Measurements from ENCODE around the gene METTL21C. TPM values are rescaled to one million over a fixed set of nuclear protein-coding genes. Genes with fewer than 3 reads are reported as not detected.

Gene METTL21C
- total RNA-seq, result not detected in 2 replicates

DNA sequence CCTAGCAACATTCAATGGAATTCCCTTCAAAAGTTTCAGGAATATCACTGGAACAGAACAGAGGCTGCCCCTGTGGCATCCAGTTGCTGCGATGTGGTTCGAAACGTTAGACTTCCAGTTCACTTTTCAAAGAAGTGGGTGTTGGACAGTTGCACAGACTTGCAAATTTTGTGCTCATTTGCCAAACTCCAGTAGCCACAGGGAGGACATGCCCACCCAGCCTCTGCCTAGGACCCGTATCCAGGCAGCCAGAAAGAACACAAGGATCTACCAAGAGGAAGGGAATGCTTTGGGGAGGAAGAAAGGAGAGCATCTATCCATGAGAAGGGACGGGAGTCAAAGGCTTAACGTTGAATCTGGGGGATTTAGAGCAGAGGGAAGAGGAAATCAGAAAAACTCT is at the start of gene METTL21C:
Gene METTL21C (minus strand): TSS at position 108 of the 400 bp plus-strand sequence. CDS start 546 bp downstream, outside the sequence.
- intact Hi-C loops (cut with micrococcal nuclease), result no loop called here

DNA sequence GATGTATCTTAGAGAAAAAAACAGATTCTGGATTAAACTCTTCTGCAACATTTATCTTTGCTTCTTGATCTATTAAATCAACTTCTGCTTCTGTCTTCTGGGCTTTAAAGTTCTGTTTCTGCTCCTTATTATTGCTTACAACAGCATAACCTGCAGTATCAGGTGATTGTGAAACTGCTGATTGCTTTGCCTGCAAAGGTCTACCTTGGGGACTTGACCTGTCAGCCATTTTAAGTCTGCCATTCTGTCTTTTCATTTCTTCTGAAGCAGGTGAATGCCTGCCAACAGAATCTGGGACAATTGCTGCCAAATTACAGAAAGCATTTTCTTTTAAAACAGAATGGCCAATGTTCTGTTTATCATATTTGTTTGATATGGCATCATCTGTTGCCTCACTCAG is 47.7 kb upstream of the METTL21C start:
- H3K9me3 Mint-ChIP-seq, result peaks cover 18% of the 10 kb centered on the region
- DNase-seq, result no peak
- intact Hi-C loops (cut with micrococcal nuclease), result no loop called here
- H3K27ac Mint-ChIP-seq, result no peak overlapping the region
- no peaks in the 10 kb centered on the region for H3K36me3 Mint-ChIP-seq (ENCODE audit: low read depth)
- no peaks in the 10 kb centered on the region for H3K4me1 Mint-ChIP-seq
- H3K4me3 Mint-ChIP-seq, result no peak overlapping the region
- H3K27me3 Mint-ChIP-seq, result peaks cover 49% of the 10 kb centered on the region

More for the DNA sequence above, at the start of gene METTL21C:
- no peaks in the 10 kb centered on the region for H3K36me3 Mint-ChIP-seq (ENCODE audit: low read depth)
- H3K9me3 Mint-ChIP-seq, result no peaks in the 10 kb centered on the region
- peaks cover 28% of the 10 kb centered on the region for H3K27me3 Mint-ChIP-seq
- no peak for DNase-seq
- no peaks in the 10 kb centered on the region for H3K4me1 Mint-ChIP-seq
- H3K4me3 Mint-ChIP-seq, result no peak within 1 kb of the TSS
- no peak within 1 kb of the TSS for H3K27ac Mint-ChIP-seq

- Mint-ChIP-seq H3K9me3 (peaks cover 17% of the 10 kb centered on the region), H3K27ac (no peak overlapping the region), H3K4me1 (no peaks in the 10 kb centered on the region), H3K27me3 (peaks cover 48% of the 10 kb centered on the region), H3K36me3 (ENCODE audit: low read depth) (no peaks in the 10 kb centered on the region), H3K4me3 (no peak overlapping the region)
- intact Hi-C loops (cut with micrococcal nuclease), result no loop called here
- no peak for DNase-seq
These were observed 47.3 kb upstream of the METTL21C start for GRCh38 chr13:102742101-102742500.

DNA sequence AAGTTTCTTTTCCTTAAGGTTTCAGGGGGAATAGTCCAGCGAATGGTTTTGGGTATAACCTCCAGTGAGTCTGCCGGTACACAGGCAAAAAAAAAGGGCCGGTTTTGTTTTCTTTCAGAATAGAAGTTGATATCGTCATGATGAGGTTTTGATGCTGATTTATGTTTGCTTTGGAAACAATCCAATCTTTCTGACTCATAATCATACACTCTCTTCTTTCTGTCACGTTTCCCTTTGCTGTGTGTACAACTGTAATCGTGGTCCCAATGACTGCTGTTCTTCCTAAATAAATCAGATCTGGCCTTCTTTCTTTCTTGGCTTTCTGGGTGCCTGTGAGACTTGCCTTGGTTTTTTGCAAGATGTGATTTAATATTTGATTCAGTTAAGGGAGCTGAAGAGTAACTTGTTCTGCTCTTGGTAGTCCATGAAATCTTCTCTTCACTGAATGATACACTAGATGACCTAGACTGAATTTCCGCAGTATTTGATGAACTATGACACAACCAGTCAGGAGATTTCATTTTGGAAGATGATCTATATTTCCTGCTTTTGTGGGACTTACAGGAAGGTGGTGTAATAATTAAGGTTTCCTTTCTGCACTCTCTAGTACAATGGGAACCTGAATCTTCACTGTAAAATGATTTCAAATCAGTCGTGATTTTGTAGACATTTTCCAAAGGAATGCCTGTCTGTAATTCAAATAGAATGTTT is 34.9 kb upstream of the METTL21C start:
- peaks cover 3% of the 10 kb centered on the region for H3K4me1 Mint-ChIP-seq
- H3K27me3 Mint-ChIP-seq, result peaks cover 30% of the 10 kb centered on the region
- no peaks in the 10 kb centered on the region for H3K36me3 Mint-ChIP-seq (ENCODE audit: low read depth)
- H3K27ac Mint-ChIP-seq, result no peak overlapping the region
- H3K9me3 Mint-ChIP-seq, result no peaks in the 10 kb centered on the region
- H3K4me3 Mint-ChIP-seq, result no peak overlapping the region
- intact Hi-C loops (cut with micrococcal nuclease), result no loop called here
- DNase-seq, result no peak

DNA sequence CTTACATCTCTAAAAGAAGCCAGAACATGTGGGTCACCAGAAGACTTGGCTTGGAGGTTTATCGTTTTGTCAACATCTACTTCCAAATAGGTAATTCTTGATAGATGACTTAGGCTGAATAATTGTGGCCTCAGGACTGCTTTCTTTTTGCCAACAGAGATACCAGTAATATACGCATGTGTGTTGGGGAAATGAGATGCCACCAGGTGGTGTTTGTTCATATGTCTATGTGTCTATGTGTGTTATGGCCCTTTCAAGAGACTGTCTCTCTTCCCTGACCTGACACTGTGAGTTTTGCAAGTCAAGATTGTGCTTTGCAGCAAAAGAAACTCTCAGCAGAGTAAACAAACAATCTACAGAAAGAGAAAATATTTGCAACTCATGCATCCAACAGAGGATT is 31.6 kb upstream of the METTL21C start:
- H3K4me3 Mint-ChIP-seq, result no peak overlapping the region
- H3K4me1 Mint-ChIP-seq, result peaks cover 3% of the 10 kb centered on the region
- no peaks in the 10 kb centered on the region for H3K9me3 Mint-ChIP-seq
- no peaks in the 10 kb centered on the region for H3K36me3 Mint-ChIP-seq (ENCODE audit: low read depth)
- intact Hi-C loops (cut with micrococcal nuclease), result loop anchor here (1.0 kb wide), 2 partner anchors 74 to 121 kb away; no protein-coding TSS in a partner anchor
- DNase-seq, result peak; percentile 72
- H3K27me3 Mint-ChIP-seq, result peaks cover 36% of the 10 kb centered on the region
- H3K27ac Mint-ChIP-seq, result no peak overlapping the region

DNA sequence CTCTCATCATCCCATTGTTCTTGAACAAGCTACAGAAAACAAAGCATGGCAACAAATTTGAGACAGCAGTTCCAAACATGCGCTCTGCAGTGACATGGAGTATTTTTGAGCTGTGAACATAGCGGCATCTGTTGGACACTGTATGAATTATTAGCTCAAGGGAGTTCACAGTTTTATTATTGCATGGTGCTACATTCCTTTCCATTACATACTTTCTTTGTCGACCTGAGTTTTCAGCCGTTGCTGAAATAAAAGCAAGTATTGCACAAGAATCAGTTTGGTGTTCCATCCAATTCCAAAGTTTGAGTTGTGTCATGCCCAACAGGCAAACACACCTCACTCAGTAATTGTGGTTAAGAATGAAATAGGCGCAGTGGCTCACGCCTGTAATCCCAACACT is 30.1 kb upstream of the METTL21C start:
- Mint-ChIP-seq H3K4me3 (no peak overlapping the region), H3K36me3 (ENCODE audit: low read depth) (no peaks in the 10 kb centered on the region), H3K27me3 (peaks cover 30% of the 10 kb centered on the region), H3K9me3 (no peaks in the 10 kb centered on the region), H3K4me1 (peaks cover 3% of the 10 kb centered on the region), H3K27ac (no peak overlapping the region)
- peak; percentile 65 for DNase-seq
- intact Hi-C loops (cut with micrococcal nuclease), result loop anchor here (1.0 kb wide), 1 partner anchor 145 kb away; no protein-coding TSS in a partner anchor

DNA sequence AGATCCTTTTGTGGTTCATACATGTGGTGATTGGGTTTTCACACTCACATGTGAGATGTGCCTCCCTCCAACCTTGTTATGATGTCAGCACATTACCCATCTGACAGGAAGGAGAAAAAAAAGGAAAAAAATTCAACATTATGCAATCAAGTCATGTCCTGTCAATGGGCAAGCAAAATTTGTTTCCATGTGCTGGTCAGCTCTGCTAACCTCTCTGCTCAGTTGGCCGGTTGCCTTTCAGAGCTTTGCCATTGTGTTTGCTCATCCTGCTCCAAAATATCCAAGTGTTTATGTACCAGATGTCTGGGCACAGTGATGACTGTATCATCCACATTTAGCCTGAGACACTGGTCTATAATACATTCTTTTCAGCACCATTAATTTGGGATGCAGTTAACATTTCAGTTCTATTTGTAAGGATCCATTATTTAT is 27.0 kb upstream of the METTL21C start:
- no peak for DNase-seq
- Mint-ChIP-seq H3K27me3 (peaks cover 24% of the 10 kb centered on the region), H3K36me3 (ENCODE audit: low read depth) (no peaks in the 10 kb centered on the region), H3K4me1 (no peaks in the 10 kb centered on the region), H3K27ac (no peak overlapping the region), H3K9me3 (no peaks in the 10 kb centered on the region), H3K4me3 (no peak overlapping the region)
- intact Hi-C loops (cut with micrococcal nuclease), result no loop called here

DNA sequence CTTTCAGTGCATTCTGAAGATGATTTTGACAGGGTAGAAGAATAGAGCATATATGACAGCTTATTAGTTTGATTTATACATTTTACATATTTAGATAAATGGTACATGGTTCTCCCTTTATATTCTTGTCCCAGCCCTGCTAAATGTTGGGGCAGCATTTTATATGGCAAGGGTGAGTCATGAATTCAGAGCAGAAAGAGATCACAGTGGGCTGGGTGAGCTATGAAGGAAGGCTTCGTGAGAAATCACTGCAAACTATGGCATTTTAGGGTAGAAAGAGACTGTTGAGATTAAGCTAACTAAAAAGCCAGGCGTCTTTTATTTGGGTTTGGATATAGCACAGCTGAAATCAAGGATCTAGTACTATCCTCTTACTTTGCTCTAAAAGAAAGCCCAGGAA is 23.9 kb upstream of the METTL21C start:
- no peak overlapping the region for H3K4me3 Mint-ChIP-seq
- no peaks in the 10 kb centered on the region for H3K4me1 Mint-ChIP-seq
- no peak for DNase-seq
- peaks cover 25% of the 10 kb centered on the region for H3K27me3 Mint-ChIP-seq
- H3K36me3 Mint-ChIP-seq (ENCODE audit: low read depth), result no peaks in the 10 kb centered on the region
- H3K9me3 Mint-ChIP-seq, result no peaks in the 10 kb centered on the region
- intact Hi-C loops (cut with micrococcal nuclease), result no loop called here
- no peak overlapping the region for H3K27ac Mint-ChIP-seq

DNA sequence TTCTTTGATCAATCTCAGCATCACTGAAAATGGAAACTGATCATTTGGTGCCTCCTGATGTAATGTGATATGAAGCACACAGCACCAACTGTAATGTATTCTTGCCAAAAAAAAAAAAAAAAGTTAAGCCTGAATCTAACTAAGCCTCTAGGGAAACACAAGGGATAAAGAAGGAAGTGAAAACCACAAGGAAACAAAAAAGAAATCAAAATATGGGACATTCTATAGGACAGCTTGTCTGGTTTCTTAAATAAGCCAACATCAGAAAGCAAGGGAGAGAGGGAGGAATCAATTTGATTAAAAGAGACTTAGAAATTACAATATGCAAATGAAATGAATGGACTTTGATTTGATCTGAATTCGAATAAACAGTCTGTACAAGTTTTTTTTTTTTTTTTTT is 20.6 kb upstream of the METTL21C start:
- DNase-seq, result no peak
- H3K27me3 Mint-ChIP-seq, result peaks cover 12% of the 10 kb centered on the region
- no peak overlapping the region for H3K27ac Mint-ChIP-seq
- H3K4me3 Mint-ChIP-seq, result no peak overlapping the region
- intact Hi-C loops (cut with micrococcal nuclease), result no loop called here
- no peaks in the 10 kb centered on the region for H3K36me3 Mint-ChIP-seq (ENCODE audit: low read depth)
- H3K9me3 Mint-ChIP-seq, result no peaks in the 10 kb centered on the region
- no peaks in the 10 kb centered on the region for H3K4me1 Mint-ChIP-seq

DNA sequence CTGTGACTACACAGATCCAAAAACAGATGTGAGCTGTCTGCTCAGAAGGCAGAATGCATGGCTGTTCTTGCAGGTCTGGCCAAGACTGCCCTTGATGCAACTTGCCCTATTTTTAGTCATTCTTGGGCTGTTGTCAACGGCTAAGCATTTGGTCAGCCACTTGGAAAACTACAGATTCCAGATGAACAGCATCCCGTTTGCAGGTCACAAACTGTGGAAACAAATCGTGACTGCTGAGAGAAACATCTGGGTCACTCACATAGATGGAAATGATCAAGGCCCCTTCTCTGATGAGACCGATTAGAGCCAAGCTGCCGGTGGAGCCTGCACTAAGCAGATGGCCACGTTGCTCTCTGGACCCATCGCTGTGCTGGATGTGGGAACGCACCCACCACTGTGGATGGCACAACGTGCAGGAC is 15.4 kb upstream of the METTL21C start:
- H3K27ac Mint-ChIP-seq, result no peak overlapping the region
- H3K36me3 Mint-ChIP-seq (ENCODE audit: low read depth), result no peaks in the 10 kb centered on the region
- intact Hi-C loops (cut with micrococcal nuclease), result no loop called here
- no peak for DNase-seq
- no peak overlapping the region for H3K4me3 Mint-ChIP-seq
- H3K27me3 Mint-ChIP-seq, result peaks cover 25% of the 10 kb centered on the region
- no peaks in the 10 kb centered on the region for H3K4me1 Mint-ChIP-seq
- H3K9me3 Mint-ChIP-seq, result no peaks in the 10 kb centered on the region

GRCh38 chr13:102709536-102709935 is 14.7 kb upstream of the METTL21C start:
- no peaks in the 10 kb centered on the region for H3K9me3 Mint-ChIP-seq
- intact Hi-C loops (cut with micrococcal nuclease), result no loop called here

GRCh38 chr13:102708991-102709390 is 14.1 kb upstream of the METTL21C start:
- H3K4me3 Mint-ChIP-seq, result no peak overlapping the region
- DNase-seq, result no peak
- no peaks in the 10 kb centered on the region for H3K36me3 Mint-ChIP-seq (ENCODE audit: low read depth)
- no peak overlapping the region for H3K27ac Mint-ChIP-seq
- H3K4me1 Mint-ChIP-seq, result no peaks in the 10 kb centered on the region
- intact Hi-C loops (cut with micrococcal nuclease), result no loop called here
- no peaks in the 10 kb centered on the region for H3K9me3 Mint-ChIP-seq
- H3K27me3 Mint-ChIP-seq, result peaks cover 30% of the 10 kb centered on the region

More at GRCh38 chr13:102709536-102709935, 14.7 kb upstream of the METTL21C start:
- Mint-ChIP-seq H3K4me1 (no peaks in the 10 kb centered on the region), H3K27me3 (peaks cover 27% of the 10 kb centered on the region), H3K27ac (no peak overlapping the region), H3K36me3 (ENCODE audit: low read depth) (no peaks in the 10 kb centered on the region), H3K4me3 (no peak overlapping the region)
- no peak for DNase-seq

DNA sequence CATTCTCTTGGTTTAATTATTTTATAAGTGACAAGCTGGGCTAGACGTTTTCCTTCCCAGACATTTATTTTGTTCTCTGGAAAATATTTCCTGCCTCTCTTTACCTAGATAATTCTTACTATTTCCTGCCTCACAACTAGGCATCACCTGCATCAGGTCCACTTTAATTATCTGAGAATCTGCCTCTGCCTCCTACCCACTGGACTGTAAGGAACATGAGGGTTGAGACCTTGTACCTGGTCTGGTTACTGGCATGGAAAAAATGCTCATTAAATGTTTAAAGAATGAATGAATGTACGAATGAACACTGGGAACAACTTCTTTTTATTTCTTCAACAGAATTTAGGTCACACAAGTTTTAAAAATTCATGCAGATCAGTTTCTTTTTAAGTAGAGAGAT is 13.4 kb upstream of the METTL21C start:
- Mint-ChIP-seq H3K27me3 (peaks cover 34% of the 10 kb centered on the region), H3K36me3 (ENCODE audit: low read depth) (no peaks in the 10 kb centered on the region), H3K4me1 (no peaks in the 10 kb centered on the region), H3K9me3 (no peaks in the 10 kb centered on the region), H3K27ac (no peak overlapping the region), H3K4me3 (no peak overlapping the region)
- no peak for DNase-seq
- intact Hi-C loops (cut with micrococcal nuclease), result no loop called here

- H3K27me3 Mint-ChIP-seq, result peaks cover 36% of the 10 kb centered on the region
- H3K9me3 Mint-ChIP-seq, result no peaks in the 10 kb centered on the region
- intact Hi-C loops (cut with micrococcal nuclease), result no loop called here
- no peak for DNase-seq
- no peak overlapping the region for H3K27ac Mint-ChIP-seq
- H3K36me3 Mint-ChIP-seq (ENCODE audit: low read depth), result no peaks in the 10 kb centered on the region
- no peak overlapping the region for H3K4me3 Mint-ChIP-seq
- no peaks in the 10 kb centered on the region for H3K4me1 Mint-ChIP-seq
These were observed 12.6 kb upstream of the METTL21C start for GRCh38 chr13:102707467-102707866.

Data from activated CD4-positive, alpha-beta T cell treated with anti-CD3 and anti-CD28 coated beads, Interleukin-2, amount 10 ng/mL, durations not matched to agents 24 days and 14 days (primary cell).